Motor neuron (in vitro differentiated cells): ENCODE results near the gene ARSD. TPM values are rescaled to one million over a fixed set of nuclear protein-coding genes. Genes with fewer than 3 reads are reported as not detected.

Experiments used
- ATAC-seq, 8 experiments: fragments of 200-7000 bp; cut with Tn5 transposase; replicated peaks in 6 of 8; 2 replicates each; pipeline ENCODE4 v1.8.0; 2021; ENCODE audit warnings: mild to moderate bottlenecking in 8 of 8, moderate library complexity in 8 of 8
- H3K27ac ChIP-seq, 2 donors: fragments of 250-450 bp; sonication (Bioruptor Pico); 2 replicates each; pipeline ENCODE4 v1.9.0; 2021; ENCODE audit warnings: antibody characterized with exemption in 2 of 2, mild to moderate bottlenecking in 2 of 2, moderate library complexity in 1 of 2
- H3K4me1 ChIP-seq, 2 donors: fragments of 250-450 bp; sonication (Bioruptor Pico); replicated peaks in 1 of 2; 2 replicates each; pipeline ENCODE4 v1.6.1; 2021; ENCODE audit warnings: antibody characterized with exemption in 2 of 2, mild to moderate bottlenecking in 2 of 2, moderate library complexity in 1 of 2
- H3K4me3 ChIP-seq, 5 donors: fragments of 250-450 bp; sonication (Bioruptor Pico); 2 replicates each; pipeline ENCODE4 v1.9.0; 2021; ENCODE audit warnings: antibody characterized with exemption in 5 of 5, mild to moderate bottlenecking in 5 of 5, moderate library complexity in 4 of 5
- WGBS, 10 experiments: fragments of 450-650 bp; shearing (Covaris generic); methylation state at CpG; one replicate each; pipeline ENCODE4 v1.0.0; 2022; 5-methylcytosine and 5-hydroxymethylcytosine counted together
- in situ Hi-C, 9 experiments: fragments of 400-800 bp; cut with MboI; loops; one replicate each; pipeline ENCODE4 v1.15.0; 2021; ENCODE audit warnings: low sequenced_read_pairs in 9 of 9, low pct_unique_long_range_greater_than_20kb in 2 of 9; ENCODE audit not compliant: unreplicated experiment in 9 of 9
- total RNA-seq, 8 experiments: library from RNA; unstranded; fragments of 300-600 nt; gene quantifications; 2 replicates each; pipeline versions ENCODE4 v1.2.3 to v1.2.4, GENCODE V29; 2022

Gene ARSD
- total RNA-seq, 8 experiments from 2014 or later, result 2.5 to 23.7 (median 5.8) TPM

- Histone ChIP-seq H3K4me1 (no peaks in the 10 kb centered on the region), H3K27ac (no peak overlapping the region), H3K4me3 (no peak overlapping the region)
- in situ Hi-C loops, result no loop called here
- 18 to 95% (median 40%) methylated on average over 1 to 2 of the region's 2 CpGs; no CpG with 5 or more reads in 7 of the 10 experiments for WGBS, 10 experiments
- ATAC-seq, result no peak
These were observed 50.6 kb downstream of the ARSD start for GRCh38 chrX:2878563-2878962.

- in situ Hi-C loops, result no loop called here
- no peak for ATAC-seq
- Histone ChIP-seq H3K27ac (no peak overlapping the region), H3K4me1 (no peaks in the 10 kb centered on the region), H3K4me3 (no peak overlapping the region)
- 0 to 100% (median 73%) methylated on average over 2 to 6 of the region's 6 CpGs; no CpG with 5 or more reads in 1 of the 10 experiments for WGBS, 10 experiments
These were observed 53.2 kb downstream of the ARSD start for GRCh38 chrX:2875798-2876399.

- no peak for ATAC-seq
- no peaks in the 10 kb centered on the region for H3K4me1 ChIP-seq
- no peak overlapping the region for H3K4me3 ChIP-seq
- WGBS, 10 experiments, result 100% methylated on average over 2 to 3 of the region's 3 CpGs; no CpG with 5 or more reads in 8 of the 10 experiments
- H3K27ac ChIP-seq, result no peak overlapping the region
- in situ Hi-C loops, result no loop called here
These were observed 54.0 kb downstream of the ARSD start for GRCh38 chrX:2875136-2875481.

- H3K27ac ChIP-seq, result no peak overlapping the region
- no peaks in the 10 kb centered on the region for H3K4me1 ChIP-seq
- no peak overlapping the region for H3K4me3 ChIP-seq
- 30 to 100% (median 85%) methylated on average over 1 to 5 of the region's 5 CpGs; no CpG with 5 or more reads in 2 of the 10 experiments for WGBS, 10 experiments
- no peak for ATAC-seq
- in situ Hi-C loops, result no loop called here
These were observed 54.7 kb downstream of the ARSD start for GRCh38 chrX:2874222-2875135.

GRCh38 chrX:2872671-2873277, 56.4 kb downstream of the ARSD start:
- Histone ChIP-seq H3K27ac (no peak overlapping the region), H3K4me3 (no peak overlapping the region), H3K4me1 (no peaks in the 10 kb centered on the region)
- ATAC-seq, result peak in 6 of 8 experiments; percentile 47 to 89 (median 64)
- 20 to 80% (median 52%) methylated on average over 1 to 7 of the region's 7 CpGs; no CpG with 5 or more reads in 6 of the 10 experiments for WGBS, 10 experiments
- in situ Hi-C loops, result no loop called here

GRCh38 chrX:2871831-2872230, 57.3 kb downstream of the ARSD start:
- no peak for ATAC-seq
- no peak overlapping the region for H3K27ac ChIP-seq
- H3K4me3 ChIP-seq, result no peak overlapping the region
- H3K4me1 ChIP-seq, result no peaks in the 10 kb centered on the region
- in situ Hi-C loops, result no loop called here
- WGBS, 10 experiments, result 20 to 73% (median 55%) methylated on average over 1 to 2 of the region's 2 CpGs; no CpG with 5 or more reads in 6 of the 10 experiments

GRCh38 chrX:2870650-2871049, 58.5 kb downstream of the ARSD start:
- ATAC-seq, result no peak
- Histone ChIP-seq H3K4me3 (no peak overlapping the region), H3K27ac (no peak overlapping the region), H3K4me1 (no peaks in the 10 kb centered on the region)
- in situ Hi-C loops, result no loop called here

- no peak for ATAC-seq
- in situ Hi-C loops, result no loop called here
- H3K27ac ChIP-seq, result no peak overlapping the region
- WGBS, 10 experiments, result 83 to 100% methylated on average over 1 to 2 of the region's 7 CpGs; no CpG with 5 or more reads in 8 of the 10 experiments
- no peak overlapping the region for H3K4me3 ChIP-seq
- H3K4me1 ChIP-seq, result no peaks in the 10 kb centered on the region
These were observed 61.9 kb downstream of the ARSD start for GRCh38 chrX:2867206-2867605.

- H3K4me3 ChIP-seq, result no peak overlapping the region
- peak in 1 of 8 experiments; percentile 67 for ATAC-seq
- in situ Hi-C loops, result no loop called here
- 25 to 86% (median 58%) methylated on average over 1 to 5 of the region's 6 CpGs; no CpG with 5 or more reads in 4 of the 10 experiments for WGBS, 10 experiments
- no peak overlapping the region for H3K27ac ChIP-seq
- H3K4me1 ChIP-seq, result no peaks in the 10 kb centered on the region
These were observed 65.5 kb downstream of the ARSD start for GRCh38 chrX:2863646-2864045.

GRCh38 chrX:2862404-2862803, 66.7 kb downstream of the ARSD start:
- H3K27ac ChIP-seq, result no peak overlapping the region
- WGBS, 10 experiments, result 40 to 100% (median 100%) methylated on average over 2 to 4 of the region's 9 CpGs; no CpG with 5 or more reads in 7 of the 10 experiments
- in situ Hi-C loops, result no loop called here
- no peak overlapping the region for H3K4me3 ChIP-seq
- H3K4me1 ChIP-seq, result no peaks in the 10 kb centered on the region
- ATAC-seq, result no peak

GRCh38 chrX:2859197-2859797, 69.8 kb downstream of the ARSD start:
- in situ Hi-C loops, result no loop called here
- no peak overlapping the region for H3K4me3 ChIP-seq
- 0 to 83% (median 75%) methylated on average over 1 of the region's 1 CpG; no CpG with 5 or more reads in 7 of the 10 experiments for WGBS, 10 experiments
- H3K27ac ChIP-seq, result no peak overlapping the region
- ATAC-seq, result no peak
- H3K4me1 ChIP-seq, result no peaks in the 10 kb centered on the region

- in situ Hi-C loops, result no loop called here
- Histone ChIP-seq H3K27ac (no peak overlapping the region), H3K4me1 (no peaks in the 10 kb centered on the region), H3K4me3 (no peak overlapping the region)
- 17 to 84% (median 63%) methylated on average over 1 to 3 of the region's 3 CpGs; no CpG with 5 or more reads in 6 of the 10 experiments for WGBS, 10 experiments
- ATAC-seq, result no peak
These were observed 71.6 kb downstream of the ARSD start for GRCh38 chrX:2857566-2857965.

- no peak overlapping the region for H3K27ac ChIP-seq
- 65 to 100% (median 70%) methylated on average over 1 to 2 of the region's 2 CpGs; no CpG with 5 or more reads in 7 of the 10 experiments for WGBS, 10 experiments
- in situ Hi-C loops, result no loop called here
- H3K4me1 ChIP-seq, result no peaks in the 10 kb centered on the region
- no peak for ATAC-seq
- no peak overlapping the region for H3K4me3 ChIP-seq
These were observed 73.4 kb downstream of the ARSD start for GRCh38 chrX:2855761-2856160.
